ENCODE data around the gene CDK3.

- no peak for TF ChIP-seq POLR2A (IDR thresholded peaks at IDR 0.05; ENCODE audit: low read length)
- no peak for TF ChIP-seq GATA1 (IDR thresholded peaks at IDR 0.05; ENCODE audit: low read depth, low read length)
Measured at GRCh38 chr17:75985986-75986385, 14.7 kb upstream of the CDK3 start.

Data from erythroblast (primary cell).